ENCODE measurements around the gene URI1. TPM values are rescaled to one million over a fixed set of nuclear protein-coding genes. Genes with fewer than 3 reads are reported as not detected.

The URI1 gene
- total and polyA plus RNA-seq, 2 donors (not counting 1 experiment from before 2014, with no cell fraction given): 21.3 to 54.2 TPM

DNA sequence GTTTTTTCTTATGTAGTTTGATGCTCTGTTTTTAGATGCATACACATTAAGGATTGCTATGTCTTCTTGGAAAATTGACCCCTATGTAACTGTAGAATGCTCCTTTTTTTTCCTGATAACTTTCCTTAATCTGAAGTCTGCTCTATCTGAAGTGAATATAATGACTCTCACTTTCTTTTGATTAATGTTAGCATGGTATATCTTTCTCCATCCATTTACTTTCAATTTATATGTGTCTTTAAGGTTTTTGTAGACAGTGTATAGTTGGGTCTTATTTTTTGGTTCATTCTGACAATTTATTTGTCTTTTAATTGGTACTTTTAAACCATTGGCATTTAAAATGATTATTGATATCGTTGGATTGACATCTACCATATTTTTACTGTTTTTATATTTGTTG is 92.3 kb downstream of the URI1 start:
- H3K4me1 Mint-ChIP-seq: peaks cover 10% of the 10 kb centered on the region
- Histone ChIP-seq H3K27me3 (replicated peaks in 1 of 4; ENCODE audit: control extremely low read depth in 1 of 4, control insufficient read depth in 3 of 4, insufficient read depth in 4 of 4, low read length in 3 of 4) (no peaks in the 10 kb centered on the region), H3K4me1 (ENCODE audit: control insufficient read depth in 2 of 2, insufficient read depth in 2 of 2, low read length in 2 of 2) (no peaks in the 10 kb centered on the region), H3K36me3 (replicated peaks in 1 of 2; ENCODE audit: control extremely low read depth in 1 of 2, control insufficient read depth in 1 of 2, extremely low read depth in 1 of 2, insufficient read depth in 2 of 2, low read length in 1 of 2) (peaks cover 6 to 15% of the 10 kb centered on the region in 2 experiments), H3K9me3 (ENCODE audit: control extremely low read depth in 1 of 3, control insufficient read depth in 2 of 3, insufficient read depth in 1 of 3, low read length in 2 of 3) (peaks cover 3 to 7% (median 5%) of the 10 kb centered on the region in 3 donors), H3K4me3 (ENCODE audit: control extremely low read depth in 1 of 5, extremely low read depth in 1 of 5, insufficient read depth in 1 of 5, low read depth in 2 of 5, low read length in 4 of 5) (no peak overlapping the region), H3K9ac (ENCODE audit: low read length) (no peak overlapping the region), H4K20me1 (ENCODE audit: control insufficient read depth, insufficient read depth, low read length, poor library complexity, severe bottlenecking) (no peaks in the 10 kb centered on the region), H3K27ac (ENCODE audit: low read length in 2 of 2) (no peak overlapping the region), H2AFZ (ENCODE audit: insufficient read depth, low read depth, low read length, poor library complexity, severe bottlenecking) (no peak overlapping the region), H3K4me2 (replicated peaks; ENCODE audit: low read depth, low read length, poor library complexity, severe bottlenecking) (no peak overlapping the region), H3K79me2 (ENCODE audit: control insufficient read depth, insufficient read depth, low read length) (no peaks in the 10 kb centered on the region)
- intact Hi-C loops (cut with micrococcal nuclease): no loop called here
- WGBS (ENCODE audit: insufficient coverage): no CpG with 5 or more reads among the region's 1 CpG
- CTCF ChIA-PET: no interaction called here
- H3K27ac Mint-ChIP-seq: no peak overlapping the region
- POLR2A ChIA-PET: no interaction called here
- H3K4me3 Mint-ChIP-seq: no peak overlapping the region
- no peaks in the 10 kb centered on the region for H3K27me3 Mint-ChIP-seq
- H3K9me3 Mint-ChIP-seq (ENCODE audit: insufficient read depth): peaks cover 11% of the 10 kb centered on the region
- DNase-seq (no peak), ATAC-seq (ENCODE audit: low read depth) (no peak)
- TF ChIP-seq, protein P1, sequence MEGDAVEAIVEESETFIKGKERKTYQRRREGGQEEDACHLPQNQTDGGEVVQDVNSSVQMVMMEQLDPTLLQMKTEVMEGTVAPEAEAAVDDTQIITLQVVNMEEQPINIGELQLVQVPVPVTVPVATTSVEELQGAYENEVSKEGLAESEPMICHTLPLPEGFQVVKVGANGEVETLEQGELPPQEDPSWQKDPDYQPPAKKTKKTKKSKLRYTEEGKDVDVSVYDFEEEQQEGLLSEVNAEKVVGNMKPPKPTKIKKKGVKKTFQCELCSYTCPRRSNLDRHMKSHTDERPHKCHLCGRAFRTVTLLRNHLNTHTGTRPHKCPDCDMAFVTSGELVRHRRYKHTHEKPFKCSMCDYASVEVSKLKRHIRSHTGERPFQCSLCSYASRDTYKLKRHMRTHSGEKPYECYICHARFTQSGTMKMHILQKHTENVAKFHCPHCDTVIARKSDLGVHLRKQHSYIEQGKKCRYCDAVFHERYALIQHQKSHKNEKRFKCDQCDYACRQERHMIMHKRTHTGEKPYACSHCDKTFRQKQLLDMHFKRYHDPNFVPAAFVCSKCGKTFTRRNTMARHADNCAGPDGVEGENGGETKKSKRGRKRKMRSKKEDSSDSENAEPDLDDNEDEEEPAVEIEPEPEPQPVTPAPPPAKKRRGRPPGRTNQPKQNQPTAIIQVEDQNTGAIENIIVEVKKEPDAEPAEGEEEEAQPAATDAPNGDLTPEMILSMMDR (IDR thresholded peaks at IDR 0.05): no peak
- TF ChIP-seq EZH2 (IDR thresholded peaks at IDR 0.05; ENCODE audit: borderline replicate concordance, insufficient read depth, low read depth, low read length, poor library complexity, severe bottlenecking): no peak

DNA sequence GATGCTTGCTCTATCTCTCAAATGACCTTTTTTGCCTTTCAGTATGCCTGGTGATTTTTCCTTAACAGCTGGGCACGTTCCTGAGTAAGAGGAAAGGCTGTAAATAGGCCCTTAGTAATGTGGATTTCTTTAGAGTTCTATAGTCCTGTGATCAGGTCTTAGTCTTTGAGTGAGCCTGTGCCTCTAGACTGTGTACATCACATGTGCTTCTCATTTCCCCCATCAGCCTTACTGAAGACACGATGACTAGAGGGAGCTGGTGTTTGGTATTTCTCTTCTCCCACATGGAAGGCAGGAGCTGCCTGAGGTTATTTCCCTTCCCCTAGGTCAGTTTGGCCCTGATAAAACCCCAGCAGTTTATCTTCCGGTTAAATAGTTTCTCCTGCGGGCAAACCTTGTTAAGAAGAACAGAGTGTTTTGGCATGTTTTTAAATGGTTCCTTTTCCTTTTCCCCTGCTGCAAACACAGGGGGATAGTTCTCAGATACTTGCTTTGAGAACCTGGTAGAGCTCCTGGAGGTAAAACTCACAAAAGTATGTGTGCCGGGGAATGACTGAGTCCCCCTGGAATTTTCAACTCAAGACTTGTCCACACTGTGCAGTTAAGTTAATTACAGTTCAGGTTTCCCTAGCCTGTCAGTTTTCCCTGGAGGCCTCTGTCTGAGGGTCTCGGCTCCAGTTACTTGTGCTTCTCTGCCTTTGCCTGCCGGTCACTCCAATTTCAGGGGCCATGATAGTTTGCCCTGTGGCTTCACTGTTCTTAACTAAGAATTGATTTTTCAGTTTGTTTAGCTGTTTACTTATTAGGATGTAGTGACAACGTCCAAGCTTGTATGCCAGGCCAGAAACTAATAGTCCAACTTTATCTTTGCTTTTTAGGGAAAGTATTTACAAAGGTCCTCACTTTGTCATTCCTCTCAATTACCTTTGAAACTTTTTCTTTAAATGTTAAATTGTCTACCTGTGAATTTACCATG is 94.4 kb downstream of the URI1 start:
- H3K27ac ChIP-seq (ENCODE audit: low read length in 2 of 2): no peak overlapping the region
- no peaks in the 10 kb centered on the region for H3K27me3 ChIP-seq (replicated peaks in 1 of 4; ENCODE audit: control extremely low read depth in 1 of 4, control insufficient read depth in 3 of 4, insufficient read depth in 4 of 4, low read length in 3 of 4)
- no peaks in the 10 kb centered on the region for H3K4me1 ChIP-seq (ENCODE audit: control insufficient read depth in 2 of 2, insufficient read depth in 2 of 2, low read length in 2 of 2)
- H3K9me3 Mint-ChIP-seq (ENCODE audit: insufficient read depth): peaks cover 13% of the 10 kb centered on the region
- H3K27me3 Mint-ChIP-seq: no peaks in the 10 kb centered on the region
- H4K20me1 ChIP-seq (ENCODE audit: control insufficient read depth, insufficient read depth, low read length, poor library complexity, severe bottlenecking): no peaks in the 10 kb centered on the region
- ATAC-seq (ENCODE audit: low read depth): no peak
- CTCF ChIA-PET: no interaction called here
- POLR2A ChIA-PET: no interaction called here
- H3K4me3 Mint-ChIP-seq: no peak overlapping the region
- no peak overlapping the region for H3K27ac Mint-ChIP-seq
- no peaks in the 10 kb centered on the region for H3K79me2 ChIP-seq (ENCODE audit: control insufficient read depth, insufficient read depth, low read length)
- no peak overlapping the region for H2AFZ ChIP-seq (ENCODE audit: insufficient read depth, low read depth, low read length, poor library complexity, severe bottlenecking)
- H3K4me3 ChIP-seq (ENCODE audit: control extremely low read depth in 1 of 5, extremely low read depth in 1 of 5, insufficient read depth in 1 of 5, low read depth in 2 of 5, low read length in 4 of 5): no peak overlapping the region
- no peak for TF ChIP-seq EZH2 (IDR thresholded peaks at IDR 0.05; ENCODE audit: borderline replicate concordance, insufficient read depth, low read depth, low read length, poor library complexity, severe bottlenecking)
- TF ChIP-seq, protein P1 (IDR thresholded peaks at IDR 0.05): no peak
- no peak overlapping the region for H3K9ac ChIP-seq (ENCODE audit: low read length)
- peaks cover 6% of the 10 kb centered on the region for H3K4me1 Mint-ChIP-seq
- no peak overlapping the region for H3K4me2 ChIP-seq (replicated peaks; ENCODE audit: low read depth, low read length, poor library complexity, severe bottlenecking)
- DNase-seq: no peak
- peaks cover 3 to 9% of the 10 kb centered on the region in 2 experiments for H3K36me3 ChIP-seq (replicated peaks in 1 of 2; ENCODE audit: control extremely low read depth in 1 of 2, control insufficient read depth in 1 of 2, extremely low read depth in 1 of 2, insufficient read depth in 2 of 2, low read length in 1 of 2)
- intact Hi-C loops (cut with micrococcal nuclease): no loop called here
- H3K9me3 ChIP-seq (ENCODE audit: control extremely low read depth in 1 of 3, control insufficient read depth in 2 of 3, insufficient read depth in 1 of 3, low read length in 2 of 3): peaks cover 5 to 15% (median 10%) of the 10 kb centered on the region in 3 donors
- 67% methylated on average over 3 of the region's 8 CpGs for WGBS (ENCODE audit: insufficient coverage)
